ENCODE measurements around the gene LEPROT.

Gene LEPROT

GRCh38 chr1:65431111-65431705 is 10.7 kb downstream of the LEPROT start:
- no peak for DNase-seq (ENCODE audit: low read depth, low spot score)
- CTCF ChIA-PET = interaction anchor here (0.9 to 4.0 kb wide), 20 partner anchors 8 to 811 kb away, joined by 3 to 45 read pairs (median 4); no protein-coding TSS in a partner anchor
- H3K4me3 ChIP-seq (ENCODE audit: low read depth, low read length) = no peak overlapping the region
- peak; percentile 37 for TF ChIP-seq CTCF (IDR thresholded peaks at IDR 0.05; ENCODE audit: insufficient read depth, low read length, missing control alignments)
- POLR2A ChIA-PET = no interaction called here

GRCh38 chr1:65432918-65433317 is 12.4 kb downstream of the LEPROT start:
- ChIA-PET POLR2A (no interaction called here), CTCF (interaction anchor here (1.5 kb wide), 1 partner anchor 217 kb away, joined by 3 read pairs; no protein-coding TSS in a partner anchor)
- no peak for DNase-seq (ENCODE audit: low read depth, low spot score)
- no peak overlapping the region for H3K4me3 ChIP-seq (ENCODE audit: low read depth, low read length)
- TF ChIP-seq CTCF (IDR thresholded peaks at IDR 0.05; ENCODE audit: insufficient read depth, low read length, missing control alignments) = no peak

- ChIA-PET POLR2A (no interaction called here), CTCF (interaction anchor here (1.0 to 1.2 kb wide), 2 partner anchors 8 to 253 kb away, joined by 4 to 5 read pairs; no protein-coding TSS in a partner anchor)
- H3K4me3 ChIP-seq (ENCODE audit: low read depth, low read length) = no peak overlapping the region
- no peak for DNase-seq (ENCODE audit: low read depth, low spot score)
- no peak for TF ChIP-seq CTCF (IDR thresholded peaks at IDR 0.05; ENCODE audit: insufficient read depth, low read length, missing control alignments)
Observed at GRCh38 chr1:65434255-65434654, 13.8 kb downstream of the LEPROT start.

GRCh38 chr1:65434760-65435159 is 14.3 kb downstream of the LEPROT start:
- no peak overlapping the region for H3K4me3 ChIP-seq (ENCODE audit: low read depth, low read length)
- ChIA-PET POLR2A (no interaction called here), CTCF (interaction anchor here (1.0 to 1.2 kb wide), 2 partner anchors 9 to 253 kb away, joined by 4 to 5 read pairs; no protein-coding TSS in a partner anchor)
- DNase-seq (ENCODE audit: low read depth, low spot score) = no peak
- no peak for TF ChIP-seq CTCF (IDR thresholded peaks at IDR 0.05; ENCODE audit: insufficient read depth, low read length, missing control alignments)

- ChIA-PET CTCF (interaction anchor here (1.0 to 1.7 kb wide), 2 partner anchors 23 to 252 kb away, joined by 3 to 10 read pairs; no protein-coding TSS in a partner anchor), POLR2A (interaction anchor here (0.6 to 1.4 kb wide), 2 partner anchors 12 to 16 kb away, joined by 3 to 5 read pairs; partner anchors contain the start of genes LEPR and LEPROT)
- no peak for TF ChIP-seq CTCF (IDR thresholded peaks at IDR 0.05; ENCODE audit: insufficient read depth, low read length, missing control alignments)
- no peak for DNase-seq (ENCODE audit: low read depth, low spot score)
- H3K4me3 ChIP-seq (ENCODE audit: low read depth, low read length) = no peak overlapping the region
Observed at GRCh38 chr1:65435987-65436386, 15.5 kb downstream of the LEPROT start.

- POLR2A ChIA-PET = no interaction called here
- CTCF ChIA-PET = interaction anchor here (1.2 to 3.9 kb wide), 3 partner anchors 9 to 250 kb away, joined by 3 to 15 read pairs (median 10); no protein-coding TSS in a partner anchor
- DNase-seq (ENCODE audit: low read depth, low spot score) = no peak
- no peak for TF ChIP-seq CTCF (IDR thresholded peaks at IDR 0.05; ENCODE audit: insufficient read depth, low read length, missing control alignments)
- no peak overlapping the region for H3K4me3 ChIP-seq (ENCODE audit: low read depth, low read length)
Observed at GRCh38 chr1:65437616-65438015, 17.1 kb downstream of the LEPROT start.
